BE2C (cell line): ENCODE results near the gene FOXI3.

Source experiments
- DNase-seq: peaks from one replicate; pipeline ENCODE4 v3.0.0-alpha.2; 2020
- H3K27me3 ChIP-seq: fragments of 250-450 bp; sonication (Bioruptor Pico); 2 replicates; pipeline ENCODE4 v1.5.1; 2020; ENCODE audit warnings: mild to moderate bottlenecking
- H3K36me3 ChIP-seq: fragments of 250-450 bp; sonication (Bioruptor Pico); 2 replicates; pipeline ENCODE4 v1.5.1; 2020; ENCODE audit warnings: mild to moderate bottlenecking
- H3K4me1 ChIP-seq: fragments of 250-450 bp; sonication (Bioruptor Pico); 2 replicates; pipeline ENCODE4 v1.5.1; 2020
- H3K4me3 ChIP-seq: 2 replicates; pipeline ENCODE4 v1.5.1; 2011; ENCODE audit warnings: low read depth, low read length
- H3K9me3 ChIP-seq: fragments of 250-450 bp; sonication (Bioruptor Pico); 2 replicates; pipeline ENCODE4 v1.5.1; 2020
- TF ChIP-seq, protein P1 (sequence below): IDR thresholded peaks from 2 replicates; pipeline ENCODE4 v1.5.1; 2012; ENCODE audit warnings: mild to moderate bottlenecking, low read depth, low read length

The FOXI3 gene

DNA sequence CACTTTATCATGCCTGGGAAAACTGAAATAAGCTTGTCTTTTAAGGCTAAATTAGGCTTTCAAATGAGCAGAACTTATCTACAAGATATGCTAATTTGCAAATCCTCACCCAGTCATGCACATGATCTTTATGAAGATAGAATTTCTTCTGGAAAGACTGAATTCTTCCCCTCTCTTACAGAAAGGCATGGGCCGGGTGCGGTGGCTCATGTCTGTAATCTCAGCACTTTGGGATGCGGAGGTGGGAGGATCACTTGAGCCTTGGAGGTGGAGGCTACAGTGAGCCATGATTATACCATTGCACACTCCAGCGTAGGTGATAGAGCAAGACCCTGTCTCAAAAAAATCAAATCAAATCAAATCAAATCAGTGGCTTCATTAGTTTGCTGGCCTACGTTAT is 11.7 kb upstream of the FOXI3 start:
- TF ChIP-seq, protein P1, sequence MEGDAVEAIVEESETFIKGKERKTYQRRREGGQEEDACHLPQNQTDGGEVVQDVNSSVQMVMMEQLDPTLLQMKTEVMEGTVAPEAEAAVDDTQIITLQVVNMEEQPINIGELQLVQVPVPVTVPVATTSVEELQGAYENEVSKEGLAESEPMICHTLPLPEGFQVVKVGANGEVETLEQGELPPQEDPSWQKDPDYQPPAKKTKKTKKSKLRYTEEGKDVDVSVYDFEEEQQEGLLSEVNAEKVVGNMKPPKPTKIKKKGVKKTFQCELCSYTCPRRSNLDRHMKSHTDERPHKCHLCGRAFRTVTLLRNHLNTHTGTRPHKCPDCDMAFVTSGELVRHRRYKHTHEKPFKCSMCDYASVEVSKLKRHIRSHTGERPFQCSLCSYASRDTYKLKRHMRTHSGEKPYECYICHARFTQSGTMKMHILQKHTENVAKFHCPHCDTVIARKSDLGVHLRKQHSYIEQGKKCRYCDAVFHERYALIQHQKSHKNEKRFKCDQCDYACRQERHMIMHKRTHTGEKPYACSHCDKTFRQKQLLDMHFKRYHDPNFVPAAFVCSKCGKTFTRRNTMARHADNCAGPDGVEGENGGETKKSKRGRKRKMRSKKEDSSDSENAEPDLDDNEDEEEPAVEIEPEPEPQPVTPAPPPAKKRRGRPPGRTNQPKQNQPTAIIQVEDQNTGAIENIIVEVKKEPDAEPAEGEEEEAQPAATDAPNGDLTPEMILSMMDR, result no peak
- no peaks in the 10 kb centered on the region for H3K9me3 ChIP-seq
- H3K4me1 ChIP-seq, result no peaks in the 10 kb centered on the region
- H3K27me3 ChIP-seq, result no peaks in the 10 kb centered on the region
- DNase-seq, result no peak
- H3K36me3 ChIP-seq, result no peaks in the 10 kb centered on the region
- no peak overlapping the region for H3K4me3 ChIP-seq

DNA sequence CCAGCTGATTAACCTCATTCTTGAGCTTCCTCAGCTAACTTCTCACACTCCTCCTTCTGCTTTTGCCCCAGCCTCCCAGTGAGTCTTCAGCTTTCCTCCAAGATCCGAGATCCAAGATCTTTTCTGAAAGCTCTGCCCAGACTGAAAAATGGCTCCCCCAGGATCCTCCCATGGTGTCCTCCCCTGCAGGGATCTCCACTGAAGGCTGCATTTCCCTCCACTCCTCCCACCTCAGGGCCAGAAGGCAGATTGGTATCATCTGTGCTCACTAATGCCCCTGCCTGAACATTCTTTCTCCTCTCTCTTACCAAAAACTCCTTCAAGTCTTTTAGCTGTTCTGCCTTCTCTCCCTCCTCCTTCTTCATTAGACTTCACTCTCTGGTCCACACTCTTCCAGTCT is 6.1 kb upstream of the FOXI3 start:
- no peak for DNase-seq
- TF ChIP-seq, protein P1, result no peak
- Histone ChIP-seq H3K9me3 (no peaks in the 10 kb centered on the region), H3K27me3 (peaks cover 7% of the 10 kb centered on the region), H3K4me3 (no peak overlapping the region), H3K36me3 (no peaks in the 10 kb centered on the region), H3K4me1 (no peaks in the 10 kb centered on the region)

DNA sequence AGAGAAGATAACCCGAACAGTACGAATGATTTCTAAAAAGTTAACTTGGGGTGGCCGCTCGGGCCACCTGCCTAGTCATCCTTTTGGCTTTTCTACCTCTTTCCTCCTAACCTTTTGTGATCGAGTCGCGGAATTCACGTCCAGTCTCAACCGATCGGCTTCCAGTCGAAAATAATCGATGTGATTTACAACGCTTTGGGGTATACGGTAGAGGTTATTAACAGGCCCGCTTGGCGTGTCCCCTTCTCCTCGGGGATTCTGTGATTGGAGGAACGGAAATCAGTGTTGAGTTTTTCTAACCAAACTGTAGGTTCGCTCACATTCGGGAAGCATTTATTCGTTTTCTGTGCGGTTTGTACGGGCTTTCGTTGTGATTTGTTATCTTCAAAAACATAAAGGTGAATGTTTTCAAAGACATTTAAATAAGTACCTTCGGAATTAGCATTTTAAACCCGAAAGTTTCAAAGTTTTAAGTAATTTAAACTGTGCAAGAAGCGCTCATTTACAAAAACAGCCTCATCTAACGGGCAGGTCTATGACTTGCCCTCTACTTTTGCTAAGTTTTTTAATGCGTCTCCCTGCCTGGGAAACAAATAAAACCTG is 588 bp upstream of the FOXI3 start:
- H3K9me3 ChIP-seq, result no peaks in the 10 kb centered on the region
- H3K27me3 ChIP-seq, result peaks cover 40% of the 10 kb centered on the region
- H3K4me1 ChIP-seq, result no peaks in the 10 kb centered on the region
- H3K4me3 ChIP-seq, result no peak overlapping the region
- H3K36me3 ChIP-seq, result no peaks in the 10 kb centered on the region
- no peak for DNase-seq
- TF ChIP-seq, protein P1, result no peak

DNA sequence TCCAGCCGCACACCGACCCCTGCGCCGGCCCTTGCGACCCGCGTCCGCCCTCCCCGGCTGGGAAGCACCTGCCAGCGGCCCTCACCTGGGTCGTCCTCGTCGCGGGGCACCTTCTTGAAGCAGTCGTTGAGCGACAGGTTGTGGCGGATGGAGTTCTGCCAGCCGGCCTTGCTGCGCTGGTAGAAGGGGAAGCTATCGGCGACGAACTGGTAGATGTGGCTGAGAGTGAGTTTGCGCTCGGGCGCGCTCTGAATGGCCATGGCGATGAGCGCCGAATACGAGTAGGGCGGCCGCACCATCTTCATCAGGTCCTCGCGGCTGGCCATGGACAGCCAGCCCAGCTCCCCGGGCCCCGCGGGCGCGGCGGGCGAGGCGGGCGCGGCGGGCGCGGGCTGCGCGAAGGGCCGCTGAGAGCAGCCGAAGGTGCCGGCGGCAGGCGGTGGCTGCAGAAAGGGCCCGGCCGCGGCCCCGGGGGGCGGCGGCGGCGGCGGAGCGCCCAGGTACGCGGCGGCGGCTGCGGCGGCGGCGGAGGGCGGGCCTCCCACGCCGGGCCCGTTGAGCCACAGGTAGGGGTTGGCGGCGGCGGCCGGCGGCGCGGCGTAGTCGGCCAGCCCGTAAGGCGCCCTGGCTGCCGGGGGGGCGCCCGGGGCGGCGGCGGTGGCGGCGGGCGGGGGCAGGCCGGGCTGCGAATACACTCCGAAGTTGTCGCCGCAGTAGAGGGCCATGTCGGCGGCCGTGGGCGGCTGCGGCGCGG is 505 bp downstream of the FOXI3 start:
- TF ChIP-seq, protein P1, result no peak
- Histone ChIP-seq H3K9me3 (no peaks in the 10 kb centered on the region), H3K36me3 (no peaks in the 10 kb centered on the region), H3K4me1 (no peaks in the 10 kb centered on the region), H3K27me3 (peaks cover 42% of the 10 kb centered on the region), H3K4me3 (no peak overlapping the region)
- no peak for DNase-seq

DNA sequence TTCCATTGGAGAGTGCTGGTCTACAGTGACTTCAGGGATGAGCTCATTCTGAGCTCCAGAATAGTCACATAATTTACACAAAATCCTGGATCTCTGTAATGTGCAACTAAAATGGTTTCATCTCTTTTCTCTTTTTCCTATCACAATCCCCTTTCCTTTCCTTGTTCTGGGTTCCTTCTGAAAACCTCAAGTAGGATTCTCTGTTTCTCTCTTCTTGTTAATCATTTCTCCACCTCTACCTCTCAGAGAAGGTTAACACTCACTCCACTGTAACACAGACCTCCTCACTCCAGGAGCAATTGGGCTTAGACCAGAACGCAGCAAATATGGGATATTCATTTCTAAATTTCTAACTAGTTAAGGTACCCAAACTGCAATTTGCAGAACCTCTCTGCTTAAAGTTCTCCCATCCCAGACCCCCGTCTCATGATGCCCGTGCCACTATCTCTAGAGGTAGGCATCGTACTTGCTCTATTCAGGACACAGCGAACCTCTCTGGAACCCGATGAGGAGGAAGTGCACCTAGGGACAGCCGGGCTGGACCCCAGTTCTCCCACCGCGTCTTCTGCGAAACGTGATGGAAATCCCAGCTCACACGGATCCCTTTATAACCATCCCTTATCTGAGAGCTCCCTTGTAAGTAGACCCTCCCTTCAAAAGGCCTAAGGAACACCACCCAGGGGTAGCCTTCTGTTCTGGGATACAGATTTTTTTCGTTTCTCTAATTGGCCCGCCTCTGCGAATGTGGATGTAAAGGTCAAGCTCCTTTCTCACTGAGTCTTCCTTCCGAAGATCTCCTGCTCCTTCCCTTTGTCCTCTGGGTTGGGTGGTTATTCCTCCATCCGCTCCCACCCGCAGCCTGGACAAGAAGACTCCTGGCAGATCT is 1.3 kb downstream of the FOXI3 start:
- DNase-seq, result no peak
- H3K27me3 ChIP-seq, result peaks cover 42% of the 10 kb centered on the region

More for the DNA sequence above, 1.3 kb downstream of the FOXI3 start:
- H3K4me1 ChIP-seq, result no peaks in the 10 kb centered on the region
- TF ChIP-seq, protein P1, result no peak
- no peak overlapping the region for H3K4me3 ChIP-seq
- H3K9me3 ChIP-seq, result no peaks in the 10 kb centered on the region
- no peaks in the 10 kb centered on the region for H3K36me3 ChIP-seq
